ENCODE data around the gene KCNIP4. TPM values are rescaled to one million over a fixed set of nuclear protein-coding genes. Genes with fewer than 3 reads are reported as not detected.

The KCNIP4 gene
- total RNA-seq, 4 donors from 2014 or later: 0.19 to 0.50 (median 0.34) TPM; not detected in 1

DNA sequence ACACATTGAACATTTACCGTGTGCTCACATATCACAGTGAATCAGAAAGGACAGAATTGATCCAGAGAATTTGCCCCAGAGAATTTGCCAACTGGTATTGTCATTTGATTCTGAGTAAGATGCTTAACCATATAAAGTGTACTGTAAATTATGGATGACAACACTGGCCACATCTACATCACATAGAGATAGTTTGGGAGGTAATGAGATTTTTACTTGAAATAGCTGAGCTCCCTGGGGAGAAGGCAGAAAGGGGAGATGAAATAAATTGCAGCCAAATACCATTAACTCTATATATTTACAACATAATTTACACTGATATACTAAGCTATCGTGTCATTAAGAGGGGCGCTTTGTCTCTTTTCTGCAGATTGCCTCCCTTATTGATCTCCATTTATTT, 564.0 kb downstream of the KCNIP4 start:
- H3K36me3 ChIP-seq: no peaks in the 10 kb centered on the region
- intact Hi-C loops (cut with DNase I): no loop called here
- TF ChIP-seq EP300 (IDR thresholded peaks at IDR 0.05): no peak
- TF ChIP-seq, protein P1, sequence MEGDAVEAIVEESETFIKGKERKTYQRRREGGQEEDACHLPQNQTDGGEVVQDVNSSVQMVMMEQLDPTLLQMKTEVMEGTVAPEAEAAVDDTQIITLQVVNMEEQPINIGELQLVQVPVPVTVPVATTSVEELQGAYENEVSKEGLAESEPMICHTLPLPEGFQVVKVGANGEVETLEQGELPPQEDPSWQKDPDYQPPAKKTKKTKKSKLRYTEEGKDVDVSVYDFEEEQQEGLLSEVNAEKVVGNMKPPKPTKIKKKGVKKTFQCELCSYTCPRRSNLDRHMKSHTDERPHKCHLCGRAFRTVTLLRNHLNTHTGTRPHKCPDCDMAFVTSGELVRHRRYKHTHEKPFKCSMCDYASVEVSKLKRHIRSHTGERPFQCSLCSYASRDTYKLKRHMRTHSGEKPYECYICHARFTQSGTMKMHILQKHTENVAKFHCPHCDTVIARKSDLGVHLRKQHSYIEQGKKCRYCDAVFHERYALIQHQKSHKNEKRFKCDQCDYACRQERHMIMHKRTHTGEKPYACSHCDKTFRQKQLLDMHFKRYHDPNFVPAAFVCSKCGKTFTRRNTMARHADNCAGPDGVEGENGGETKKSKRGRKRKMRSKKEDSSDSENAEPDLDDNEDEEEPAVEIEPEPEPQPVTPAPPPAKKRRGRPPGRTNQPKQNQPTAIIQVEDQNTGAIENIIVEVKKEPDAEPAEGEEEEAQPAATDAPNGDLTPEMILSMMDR (IDR thresholded peaks at IDR 0.05): no peak
- TF ChIP-seq POLR2AphosphoS5 (IDR thresholded peaks at IDR 0.05): no peak
- TF ChIP-seq POLR2A (IDR thresholded peaks at IDR 0.05; ENCODE audit: low read depth): no peak
- no peak overlapping the region for H3K27ac ChIP-seq (replicated peaks in 1 of 4)
- H3K4me3 ChIP-seq: no peak overlapping the region
- no peaks in the 10 kb centered on the region for H3K9me3 ChIP-seq
- no peak for DNase-seq (ENCODE audit: extremely low spot score)
- H3K4me1 ChIP-seq: no peaks in the 10 kb centered on the region
- 81% methylated on average over 3 of the region's 3 CpGs for WGBS
- H3K27me3 ChIP-seq: no peaks in the 10 kb centered on the region

DNA sequence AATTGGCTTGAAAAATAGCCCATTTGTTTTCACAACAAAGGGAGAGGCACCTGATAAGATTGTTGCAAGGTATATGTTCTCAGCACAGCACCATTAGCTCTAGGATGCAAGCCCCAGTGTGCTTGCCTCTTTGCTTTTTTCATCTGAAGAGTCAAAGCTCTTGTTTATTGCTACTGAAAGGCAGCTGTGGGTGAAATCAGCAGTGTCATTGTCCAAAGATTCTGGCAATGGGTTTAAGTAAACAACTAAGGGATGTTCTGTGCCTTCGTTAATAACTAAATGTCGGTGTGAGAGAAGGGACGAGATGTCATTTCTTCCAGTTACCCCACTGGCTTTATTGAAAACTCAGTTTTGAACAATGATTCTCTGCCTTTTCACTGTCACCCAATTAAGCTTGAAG, 567.7 kb downstream of the KCNIP4 start:
- 88% methylated on average over 3 of the region's 3 CpGs for WGBS
- TF ChIP-seq POLR2AphosphoS5 (IDR thresholded peaks at IDR 0.05) (no peak), EP300 (IDR thresholded peaks at IDR 0.05) (no peak), POLR2A (IDR thresholded peaks at IDR 0.05; ENCODE audit: low read depth) (no peak)
- TF ChIP-seq, protein P1 (IDR thresholded peaks at IDR 0.05): no peak
- Histone ChIP-seq H3K27me3 (no peaks in the 10 kb centered on the region), H3K36me3 (no peaks in the 10 kb centered on the region), H3K27ac (replicated peaks in 1 of 4) (no peak overlapping the region), H3K4me3 (no peak overlapping the region), H3K9me3 (no peaks in the 10 kb centered on the region), H3K4me1 (no peaks in the 10 kb centered on the region)
- no peak for DNase-seq (ENCODE audit: extremely low spot score)
- intact Hi-C loops (cut with DNase I): no loop called here

DNA sequence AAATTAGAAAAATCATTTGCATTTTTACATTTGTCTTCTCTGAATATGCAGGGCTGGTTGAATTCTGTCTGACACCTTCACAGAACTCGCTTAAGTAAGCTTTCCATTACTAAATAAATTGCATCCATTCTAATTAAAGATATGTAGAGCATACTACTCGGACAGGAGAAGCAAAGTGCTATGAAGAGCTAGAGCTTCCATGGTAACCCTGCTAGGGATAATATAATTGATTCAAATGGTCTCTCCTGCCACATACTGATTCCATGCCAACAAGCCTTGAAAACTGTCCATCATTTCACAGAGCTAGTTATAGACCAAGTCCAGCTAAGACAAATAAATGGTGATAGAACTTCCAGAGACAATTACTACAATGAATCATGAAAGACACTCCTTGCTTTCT, 571.5 kb downstream of the KCNIP4 start:
- TF ChIP-seq POLR2A (IDR thresholded peaks at IDR 0.05; ENCODE audit: low read depth) (no peak), EP300 (IDR thresholded peaks at IDR 0.05) (no peak), POLR2AphosphoS5 (IDR thresholded peaks at IDR 0.05) (no peak)
- TF ChIP-seq, protein P1 (IDR thresholded peaks at IDR 0.05): no peak
- H3K4me1 ChIP-seq: no peaks in the 10 kb centered on the region
- H3K27ac ChIP-seq (replicated peaks in 1 of 4): no peak overlapping the region
- no peak overlapping the region for H3K4me3 ChIP-seq
- intact Hi-C loops (cut with DNase I): no loop called here
- H3K36me3 ChIP-seq: no peaks in the 10 kb centered on the region
- WGBS: 64% methylated on average over 2 of the region's 2 CpGs
- H3K27me3 ChIP-seq: no peaks in the 10 kb centered on the region
- no peak for DNase-seq (ENCODE audit: extremely low spot score)
- H3K9me3 ChIP-seq: no peaks in the 10 kb centered on the region

DNA sequence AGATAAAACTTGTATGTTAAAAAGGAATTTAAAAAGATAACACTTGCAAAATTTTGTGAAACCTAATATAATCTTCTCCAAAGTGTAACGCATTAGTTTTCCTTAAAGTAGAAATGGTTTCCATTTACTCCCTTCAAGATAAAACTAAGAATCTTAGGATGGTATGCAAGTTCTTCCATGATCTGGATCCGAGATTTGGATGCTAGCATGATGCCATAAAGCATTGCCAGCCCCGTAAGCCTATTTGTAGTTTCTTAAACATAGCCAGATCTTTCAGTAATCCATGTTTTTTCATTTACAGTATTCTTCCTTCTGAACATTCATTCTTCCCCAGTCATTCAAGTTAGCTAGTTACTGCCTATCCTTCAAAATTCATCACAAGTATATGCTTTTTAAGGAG, 572.4 kb downstream of the KCNIP4 start:
- H3K36me3 ChIP-seq: no peaks in the 10 kb centered on the region
- no peak overlapping the region for H3K4me3 ChIP-seq
- no peak overlapping the region for H3K27ac ChIP-seq (replicated peaks in 1 of 4)
- H3K9me3 ChIP-seq: no peaks in the 10 kb centered on the region
- no peaks in the 10 kb centered on the region for H3K27me3 ChIP-seq
- DNase-seq (ENCODE audit: extremely low spot score): no peak
- TF ChIP-seq POLR2A (IDR thresholded peaks at IDR 0.05; ENCODE audit: low read depth): no peak
- no peak for TF ChIP-seq EP300 (IDR thresholded peaks at IDR 0.05)
- TF ChIP-seq, protein P1 (IDR thresholded peaks at IDR 0.05): no peak
- no peak for TF ChIP-seq POLR2AphosphoS5 (IDR thresholded peaks at IDR 0.05)
- no peaks in the 10 kb centered on the region for H3K4me1 ChIP-seq
- 85% methylated on average over 3 of the region's 3 CpGs for WGBS
- intact Hi-C loops (cut with DNase I): no loop called here

DNA sequence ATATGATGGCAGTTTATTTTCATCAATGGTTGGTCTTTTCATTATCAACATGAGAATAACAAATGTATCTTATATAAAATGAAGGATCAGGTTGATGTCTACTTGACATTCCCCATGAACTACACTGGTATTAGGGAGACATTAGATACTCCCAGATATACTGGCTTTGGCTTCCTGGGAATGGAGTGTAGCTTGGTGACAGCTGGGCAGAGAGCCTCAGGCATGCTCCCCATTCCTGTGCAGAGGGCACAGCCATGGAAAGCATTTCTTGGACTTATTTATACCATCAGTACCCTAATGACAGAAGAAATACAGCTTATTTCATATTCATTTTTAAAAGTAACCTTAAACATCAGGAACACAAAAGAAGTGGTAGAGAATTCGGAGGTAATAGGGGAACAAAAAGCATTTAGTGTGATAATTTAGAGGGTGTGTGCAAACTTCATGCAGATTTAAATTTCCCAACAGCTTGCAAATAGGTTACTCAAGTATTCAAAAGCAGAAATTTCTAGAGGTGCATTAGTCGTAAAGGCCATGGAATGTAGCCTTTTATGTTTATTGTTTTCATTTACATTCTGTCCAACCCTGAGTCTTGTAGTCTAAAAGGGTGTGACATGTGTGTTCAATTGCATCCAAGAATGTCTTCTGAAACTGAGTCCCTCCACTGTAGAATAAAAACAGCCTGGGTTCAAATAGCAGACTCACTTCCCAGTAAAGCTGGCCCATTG, 573.8 kb downstream of the KCNIP4 start:
- Histone ChIP-seq H3K4me1 (no peaks in the 10 kb centered on the region), H3K27ac (replicated peaks in 1 of 4) (no peak overlapping the region), H3K4me3 (no peak overlapping the region), H3K9me3 (no peaks in the 10 kb centered on the region), H3K27me3 (no peaks in the 10 kb centered on the region), H3K36me3 (no peaks in the 10 kb centered on the region)
- TF ChIP-seq EP300 (IDR thresholded peaks at IDR 0.05) (no peak), POLR2AphosphoS5 (IDR thresholded peaks at IDR 0.05) (no peak), POLR2A (IDR thresholded peaks at IDR 0.05; ENCODE audit: low read depth) (no peak)
- TF ChIP-seq, protein P1 (IDR thresholded peaks at IDR 0.05): no peak
- 79% methylated on average over 2 of the region's 2 CpGs for WGBS
- no peak for DNase-seq (ENCODE audit: extremely low spot score)
- intact Hi-C loops (cut with DNase I): no loop called here

Data from esophagus muscularis mucosa (tissue), 4 donors.